ENCODE data around the gene SNRNP35.
"Not testable (repeated sequence)": the region's sequence is repeated elsewhere in the genome, so short reads cannot be mapped to it uniquely, and the experiment has no call there.

Gene SNRNP35

GRCh38 chr12:123489580-123489979, 31.6 kb downstream of the SNRNP35 start:
- no peak for DNase-seq (ENCODE audit: low read depth in 2 of 2)

GRCh38 chr12:123490089-123490488, 32.1 kb downstream of the SNRNP35 start:
- no peak for DNase-seq (ENCODE audit: low read depth in 2 of 2)

- no peak for DNase-seq (ENCODE audit: low read depth in 2 of 2)
Observed at GRCh38 chr12:123491056-123491455, 33.1 kb downstream of the SNRNP35 start.

GRCh38 chr12:123491481-123491880, 33.5 kb downstream of the SNRNP35 start:
- DNase-seq (ENCODE audit: low read depth in 2 of 2): no peak

GRCh38 chr12:123492339-123493039, 34.5 kb downstream of the SNRNP35 start:
- DNase-seq (ENCODE audit: low read depth in 2 of 2): not testable (repeated sequence)

GRCh38 chr12:123494124-123494851, 36.3 kb downstream of the SNRNP35 start:
- DNase-seq (ENCODE audit: low read depth in 2 of 2): no peak

- no peak for DNase-seq (ENCODE audit: low read depth in 2 of 2)
Observed at GRCh38 chr12:123497065-123497464, 39.1 kb downstream of the SNRNP35 start.

GRCh38 chr12:123498126-123498825, 40.3 kb downstream of the SNRNP35 start:
- no peak for DNase-seq (ENCODE audit: low read depth in 2 of 2)

- DNase-seq (ENCODE audit: low read depth in 2 of 2): no peak
Observed at GRCh38 chr12:123499332-123499731, 41.4 kb downstream of the SNRNP35 start.

GRCh38 chr12:123502163-123502704, 44.3 kb downstream of the SNRNP35 start:
- DNase-seq (ENCODE audit: low read depth in 2 of 2): no peak

- no peak for DNase-seq (ENCODE audit: low read depth in 2 of 2)
Observed at GRCh38 chr12:123506059-123506842, 48.3 kb downstream of the SNRNP35 start.

- DNase-seq (ENCODE audit: low read depth in 2 of 2): no peak
Observed at GRCh38 chr12:123506843-123507236, 48.9 kb downstream of the SNRNP35 start.

- no peak for DNase-seq (ENCODE audit: low read depth in 2 of 2)
Observed at GRCh38 chr12:123512838-123513665, 55.1 kb downstream of the SNRNP35 start.

GRCh38 chr12:123513805-123514204, 55.9 kb downstream of the SNRNP35 start:
- DNase-seq (ENCODE audit: low read depth in 2 of 2): no peak

- DNase-seq (ENCODE audit: low read depth in 2 of 2): not testable (repeated sequence)
Observed at GRCh38 chr12:123514582-123515221, 56.8 kb downstream of the SNRNP35 start.

GRCh38 chr12:123516216-123516780, 58.4 kb downstream of the SNRNP35 start:
- no peak for DNase-seq (ENCODE audit: low read depth in 2 of 2)
